ENCODE results near the gene RAVER1.
"Not testable (repeated sequence)": the region's sequence is repeated elsewhere in the genome, so short reads cannot be mapped to it uniquely, and the experiment has no call there.

RAVER1 gene, protein sequence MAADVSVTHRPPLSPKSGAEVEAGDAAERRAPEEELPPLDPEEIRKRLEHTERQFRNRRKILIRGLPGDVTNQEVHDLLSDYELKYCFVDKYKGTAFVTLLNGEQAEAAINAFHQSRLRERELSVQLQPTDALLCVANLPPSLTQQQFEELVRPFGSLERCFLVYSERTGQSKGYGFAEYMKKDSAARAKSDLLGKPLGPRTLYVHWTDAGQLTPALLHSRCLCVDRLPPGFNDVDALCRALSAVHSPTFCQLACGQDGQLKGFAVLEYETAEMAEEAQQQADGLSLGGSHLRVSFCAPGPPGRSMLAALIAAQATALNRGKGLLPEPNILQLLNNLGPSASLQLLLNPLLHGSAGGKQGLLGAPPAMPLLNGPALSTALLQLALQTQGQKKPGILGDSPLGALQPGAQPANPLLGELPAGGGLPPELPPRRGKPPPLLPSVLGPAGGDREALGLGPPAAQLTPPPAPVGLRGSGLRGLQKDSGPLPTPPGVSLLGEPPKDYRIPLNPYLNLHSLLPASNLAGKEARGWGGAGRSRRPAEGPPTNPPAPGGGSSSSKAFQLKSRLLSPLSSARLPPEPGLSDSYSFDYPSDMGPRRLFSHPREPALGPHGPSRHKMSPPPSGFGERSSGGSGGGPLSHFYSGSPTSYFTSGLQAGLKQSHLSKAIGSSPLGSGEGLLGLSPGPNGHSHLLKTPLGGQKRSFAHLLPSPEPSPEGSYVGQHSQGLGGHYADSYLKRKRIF

DNA sequence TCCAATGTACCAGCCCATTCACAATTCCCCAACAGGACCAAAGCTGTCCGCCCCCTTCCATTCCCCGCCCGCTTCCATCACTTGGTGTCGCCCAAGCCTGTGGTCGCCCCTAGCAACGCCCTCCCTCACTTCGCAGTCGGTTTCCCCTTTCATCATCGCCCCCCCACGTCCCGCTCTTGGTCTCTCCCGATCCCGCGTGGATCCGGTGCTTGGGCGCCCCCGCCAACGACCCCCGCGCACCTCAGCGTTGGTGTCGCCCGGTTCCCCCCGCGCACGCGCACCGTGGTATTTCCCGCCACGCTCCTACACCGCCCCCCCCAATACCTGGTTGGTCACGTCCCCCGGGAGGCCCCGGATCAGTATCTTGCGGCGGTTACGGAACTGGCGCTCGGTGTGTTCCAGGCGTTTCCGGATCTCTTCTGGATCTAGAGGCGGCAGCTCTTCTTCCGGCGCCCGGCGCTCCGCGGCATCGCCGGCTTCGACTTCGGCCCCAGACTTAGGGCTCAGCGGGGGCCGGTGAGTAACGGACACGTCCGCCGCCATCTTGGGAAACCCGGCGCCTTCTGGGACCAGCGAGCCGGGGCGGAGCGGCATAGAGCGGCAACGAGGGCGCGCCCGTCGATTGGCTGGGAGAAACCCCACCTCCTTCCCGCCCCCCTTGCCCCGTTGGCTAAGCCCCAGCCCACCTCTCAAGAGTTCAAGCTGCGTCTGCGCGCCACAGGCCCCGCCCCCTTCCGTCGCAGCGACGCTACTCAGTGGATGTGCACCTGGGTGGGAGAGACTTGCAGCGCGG is at the start of gene RAVER1:
RAVER1 (minus strand) TSS at position 565 of the 793 bp plus-strand sequence; CDS start at position 543, 22 bp downstream.
- Histone ChIP-seq H3K9me3 (ENCODE audit: control insufficient read depth, insufficient read depth, low read depth, low read length) (no peaks in the 10 kb centered on the region), H3K4me3 (ENCODE audit: low read depth, low read length) (peak within 1 kb of the TSS; percentile 84), H3K36me3 (ENCODE audit: control insufficient read depth, insufficient read depth, low read length) (peaks cover 28% of the 10 kb centered on the region), H3K9ac (ENCODE audit: low read length) (peak within 1 kb of the TSS; percentile 95), H3K27ac (ENCODE audit: low read depth, low read length) (peak within 1 kb of the TSS; percentile 84; the same call in 1 of the 2 replicates), H3K27me3 (ENCODE audit: control insufficient read depth, insufficient read depth, low read length) (no peaks in the 10 kb centered on the region), H3K4me1 (ENCODE audit: control insufficient read depth, insufficient read depth, low read length) (peaks cover 17% of the 10 kb centered on the region; the same call in 1 of the 2 replicates)

DNA sequence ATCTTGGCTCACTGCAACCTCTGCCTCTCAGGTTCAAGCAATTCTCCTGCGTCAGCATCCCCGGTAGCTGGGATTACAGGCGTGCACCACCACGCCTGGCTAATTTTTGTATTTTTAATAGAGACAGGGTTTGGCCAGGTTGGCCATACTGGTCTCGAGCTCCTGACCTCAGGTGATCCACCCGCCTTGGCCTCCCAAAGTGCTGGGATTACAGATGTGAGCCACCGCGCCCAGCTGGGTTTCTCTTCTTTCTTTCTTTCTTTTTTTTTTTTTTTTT is 49.8 kb upstream of the RAVER1 start:
- not testable (repeated sequence) for H3K4me3 ChIP-seq (ENCODE audit: low read depth, low read length); H3K36me3 ChIP-seq (ENCODE audit: control insufficient read depth, insufficient read depth, low read length); H3K27me3 ChIP-seq (ENCODE audit: control insufficient read depth, insufficient read depth, low read length); H3K9ac ChIP-seq (ENCODE audit: low read length); H3K27ac ChIP-seq (ENCODE audit: low read depth, low read length); H3K4me1 ChIP-seq (ENCODE audit: control insufficient read depth, insufficient read depth, low read length); H3K9me3 ChIP-seq (ENCODE audit: control insufficient read depth, insufficient read depth, low read depth, low read length)

DNA sequence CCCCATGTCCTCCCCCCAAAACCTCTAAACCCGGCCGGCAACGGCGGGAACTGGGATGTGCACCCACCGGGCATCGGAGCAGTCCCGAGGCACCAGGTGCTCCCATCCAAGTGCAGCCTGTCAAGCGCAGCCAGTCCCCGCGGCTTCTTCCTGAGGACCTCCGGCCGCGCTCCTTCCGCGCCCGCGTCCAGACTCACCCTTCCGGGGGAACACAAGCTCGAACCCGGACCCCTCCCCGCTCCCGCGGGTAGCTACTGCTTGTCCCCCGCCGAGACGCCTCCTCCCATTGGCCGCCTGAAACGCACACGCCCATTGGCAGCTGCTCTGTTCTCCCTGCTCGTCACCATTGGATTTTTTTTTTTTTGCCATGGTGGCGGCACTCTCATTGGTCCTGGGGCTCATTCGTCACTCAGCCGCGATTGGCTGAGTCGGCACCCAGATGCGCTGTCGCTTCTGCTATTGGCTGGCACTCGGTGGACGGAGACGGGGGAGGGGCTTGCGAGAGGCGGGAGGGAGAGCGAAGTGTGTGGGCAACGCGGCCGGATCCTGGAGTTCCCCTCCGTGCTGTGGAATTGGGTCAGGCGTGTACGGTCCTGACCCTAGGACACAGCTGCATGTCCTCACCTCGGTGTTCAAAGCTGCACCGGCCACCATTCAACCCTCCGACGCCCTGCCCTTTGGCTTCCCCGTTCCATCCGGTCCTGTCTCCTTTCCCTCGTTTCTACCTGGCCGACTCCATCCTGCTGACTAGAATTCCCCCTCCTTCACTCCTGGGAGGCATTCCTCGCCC is 47.2 kb upstream of the RAVER1 start, which contains the start of gene TYK2:
TYK2 (minus strand) TSS at position 260 of the 790 bp plus-strand sequence. CDS start 2,166 bp downstream, outside the sequence.
- Histone ChIP-seq H3K4me1 (ENCODE audit: control insufficient read depth, insufficient read depth, low read length) (peaks cover 8% of the 10 kb centered on the region; the same call in 1 of the 2 replicates), H3K9me3 (ENCODE audit: control insufficient read depth, insufficient read depth, low read depth, low read length) (no peaks in the 10 kb centered on the region), H3K9ac (ENCODE audit: low read length) (peak within 1 kb of the TSS; percentile 86), H3K36me3 (ENCODE audit: control insufficient read depth, insufficient read depth, low read length) (peaks cover 13% of the 10 kb centered on the region), H3K27me3 (ENCODE audit: control insufficient read depth, insufficient read depth, low read length) (no peaks in the 10 kb centered on the region), H3K27ac (ENCODE audit: low read depth, low read length) (no peak within 1 kb of the TSS), H3K4me3 (ENCODE audit: low read depth, low read length) (peak within 1 kb of the TSS; percentile 77)

DNA sequence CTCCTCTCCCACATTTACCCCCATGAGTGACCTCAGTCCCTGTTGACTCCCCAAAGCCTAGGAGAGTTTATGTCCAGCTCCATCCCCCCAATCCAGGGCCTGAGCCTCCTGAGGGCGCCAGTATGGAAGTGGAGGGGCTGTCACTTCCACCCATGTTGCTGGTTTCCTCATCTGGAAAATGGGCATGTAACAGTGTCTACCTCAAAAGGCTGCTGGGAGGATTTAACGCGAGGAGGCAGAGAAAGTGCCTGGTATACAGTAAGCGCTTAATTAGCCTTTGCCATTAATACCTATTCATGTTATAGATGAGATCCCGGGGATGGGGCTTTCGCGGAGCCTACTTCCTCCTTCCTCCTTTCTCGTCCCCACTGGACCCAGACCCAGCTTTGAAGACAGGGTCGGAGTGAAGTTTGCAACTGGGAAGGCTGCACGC is 46.6 kb upstream of the RAVER1 start:
- H3K27ac ChIP-seq (ENCODE audit: low read depth, low read length): no peak overlapping the region

DNA sequence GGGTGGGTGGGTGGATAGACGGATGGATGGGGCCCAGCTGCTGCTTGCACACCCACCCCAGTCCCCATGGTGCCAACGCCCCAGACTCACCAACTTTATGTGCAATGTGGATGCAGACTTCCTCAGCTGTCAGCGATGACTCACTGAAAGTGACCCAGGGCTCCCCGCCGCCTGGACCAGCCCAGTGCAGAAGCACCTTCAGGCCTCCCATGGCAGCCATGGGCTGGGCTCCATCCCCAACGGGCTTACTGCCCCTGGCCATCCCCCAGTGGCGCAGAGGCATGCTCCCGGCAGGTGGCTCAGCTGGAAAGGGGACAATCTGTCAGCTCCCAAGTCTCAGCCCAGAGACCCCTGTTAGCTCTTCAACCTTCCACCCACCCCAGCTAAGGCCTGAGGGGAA is 44.8 kb upstream of the RAVER1 start:
- Histone ChIP-seq H3K27me3 (ENCODE audit: control insufficient read depth, insufficient read depth, low read length) (no peaks in the 10 kb centered on the region), H3K36me3 (ENCODE audit: control insufficient read depth, insufficient read depth, low read length) (peaks cover 20% of the 10 kb centered on the region), H3K4me3 (ENCODE audit: low read depth, low read length) (no peak overlapping the region), H3K9ac (ENCODE audit: low read length) (no peak overlapping the region), H3K9me3 (ENCODE audit: control insufficient read depth, insufficient read depth, low read depth, low read length) (no peaks in the 10 kb centered on the region), H3K27ac (ENCODE audit: low read depth, low read length) (no peak overlapping the region), H3K4me1 (ENCODE audit: control insufficient read depth, insufficient read depth, low read length) (peaks cover 8% of the 10 kb centered on the region; the same call in 1 of the 2 replicates)

More for the DNA sequence above, 46.6 kb upstream of the RAVER1 start:
- H3K4me3 ChIP-seq (ENCODE audit: low read depth, low read length): peak overlapping the region; percentile 77
- peaks cover 16% of the 10 kb centered on the region for H3K36me3 ChIP-seq (ENCODE audit: control insufficient read depth, insufficient read depth, low read length)
- no peaks in the 10 kb centered on the region for H3K9me3 ChIP-seq (ENCODE audit: control insufficient read depth, insufficient read depth, low read depth, low read length)
- H3K27me3 ChIP-seq (ENCODE audit: control insufficient read depth, insufficient read depth, low read length): no peaks in the 10 kb centered on the region
- H3K9ac ChIP-seq (ENCODE audit: low read length): peak overlapping the region; percentile 49
- H3K4me1 ChIP-seq (ENCODE audit: control insufficient read depth, insufficient read depth, low read length): peaks cover 8% of the 10 kb centered on the region; the same call in 1 of the 2 replicates

DNA sequence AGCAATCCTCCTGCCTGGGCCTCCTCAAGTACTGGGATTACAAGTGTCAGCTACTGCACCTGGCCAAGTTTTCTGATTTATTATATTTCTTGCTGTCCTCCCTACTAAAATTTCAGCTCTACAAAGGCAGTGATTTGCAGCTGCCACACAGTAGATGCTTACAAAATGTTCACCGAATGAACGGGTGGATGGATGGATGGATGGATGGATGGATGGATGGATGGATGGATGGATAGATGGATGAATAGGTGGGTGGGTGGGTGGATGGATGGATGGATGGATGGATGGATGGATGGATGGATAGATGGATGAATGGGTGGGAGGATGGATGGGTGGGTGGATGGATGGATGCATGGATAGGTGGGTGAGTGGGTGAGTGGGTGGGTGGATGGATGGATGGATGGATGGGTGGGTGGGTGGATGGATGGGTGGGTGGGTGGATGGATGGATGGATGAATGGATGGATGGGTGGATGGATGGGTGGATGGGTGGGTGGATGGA is 43.9 kb upstream of the RAVER1 start:
- H3K4me1 ChIP-seq (ENCODE audit: control insufficient read depth, insufficient read depth, low read length); H3K27me3 ChIP-seq (ENCODE audit: control insufficient read depth, insufficient read depth, low read length); H3K9ac ChIP-seq (ENCODE audit: low read length); H3K27ac ChIP-seq (ENCODE audit: low read depth, low read length); H3K9me3 ChIP-seq (ENCODE audit: control insufficient read depth, insufficient read depth, low read depth, low read length); H3K4me3 ChIP-seq (ENCODE audit: low read depth, low read length): not testable (repeated sequence)
- H3K36me3 ChIP-seq (ENCODE audit: control insufficient read depth, insufficient read depth, low read length): peaks cover 20% of the 10 kb centered on the region

DNA sequence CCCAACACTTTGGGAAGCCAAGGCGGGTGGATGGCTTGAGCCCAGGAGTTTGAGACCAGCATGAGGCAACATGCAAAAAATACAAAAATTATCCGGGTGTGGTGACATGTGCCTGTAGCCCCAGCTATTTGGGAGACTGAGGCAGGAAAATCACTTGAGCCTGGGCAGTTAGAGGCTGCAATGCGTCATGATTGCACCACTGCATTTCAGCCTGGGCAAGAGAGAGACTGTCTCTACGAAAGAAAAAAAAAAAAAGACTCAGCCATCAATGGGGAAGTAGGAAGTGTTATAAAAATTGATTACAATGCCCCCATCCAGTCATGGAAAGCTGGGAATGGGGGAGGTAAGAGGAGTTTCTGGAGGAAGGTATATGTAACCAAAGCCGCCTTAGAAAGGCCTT is 41.6 kb upstream of the RAVER1 start:
- Histone ChIP-seq H3K4me3 (ENCODE audit: low read depth, low read length) (no peak overlapping the region), H3K4me1 (ENCODE audit: control insufficient read depth, insufficient read depth, low read length) (0 out of 2 replicates have a peak, but pooled peaks cover 5% of the 10 kb centered on the region), H3K27ac (ENCODE audit: low read depth, low read length) (no peak overlapping the region), H3K9me3 (ENCODE audit: control insufficient read depth, insufficient read depth, low read depth, low read length) (no peaks in the 10 kb centered on the region), H3K9ac (ENCODE audit: low read length) (no peak overlapping the region), H3K36me3 (ENCODE audit: control insufficient read depth, insufficient read depth, low read length) (peaks cover 23% of the 10 kb centered on the region), H3K27me3 (ENCODE audit: control insufficient read depth, insufficient read depth, low read length) (no peaks in the 10 kb centered on the region)

DNA sequence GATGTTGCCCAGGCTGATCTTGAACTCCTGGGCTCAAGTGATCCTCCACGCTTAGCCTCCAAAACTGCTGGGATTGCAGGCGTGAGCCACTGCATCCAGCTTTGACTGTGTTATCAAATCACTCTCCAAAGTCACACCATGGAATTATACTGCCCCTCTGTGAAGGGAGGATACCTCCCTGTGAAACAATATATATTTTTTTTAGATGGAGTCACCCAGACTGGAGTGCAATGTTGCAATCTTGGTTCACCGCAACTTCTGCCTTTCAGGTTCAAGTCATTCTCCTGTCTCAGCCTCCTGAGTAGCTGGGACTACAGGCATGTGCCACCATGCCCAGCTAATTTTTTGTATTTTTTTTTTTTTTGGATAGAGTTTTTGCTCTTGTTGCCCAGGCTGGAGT is 39.4 kb upstream of the RAVER1 start:
- H3K36me3 ChIP-seq (ENCODE audit: control insufficient read depth, insufficient read depth, low read length): peaks cover 24% of the 10 kb centered on the region
- no peak overlapping the region for H3K27ac ChIP-seq (ENCODE audit: low read depth, low read length)
- H3K9me3 ChIP-seq (ENCODE audit: control insufficient read depth, insufficient read depth, low read depth, low read length): no peaks in the 10 kb centered on the region
- H3K4me1 ChIP-seq (ENCODE audit: control insufficient read depth, insufficient read depth, low read length): no peaks in the 10 kb centered on the region
- no peak overlapping the region for H3K4me3 ChIP-seq (ENCODE audit: low read depth, low read length)
- no peak overlapping the region for H3K9ac ChIP-seq (ENCODE audit: low read length)
- H3K27me3 ChIP-seq (ENCODE audit: control insufficient read depth, insufficient read depth, low read length): no peaks in the 10 kb centered on the region

DNA sequence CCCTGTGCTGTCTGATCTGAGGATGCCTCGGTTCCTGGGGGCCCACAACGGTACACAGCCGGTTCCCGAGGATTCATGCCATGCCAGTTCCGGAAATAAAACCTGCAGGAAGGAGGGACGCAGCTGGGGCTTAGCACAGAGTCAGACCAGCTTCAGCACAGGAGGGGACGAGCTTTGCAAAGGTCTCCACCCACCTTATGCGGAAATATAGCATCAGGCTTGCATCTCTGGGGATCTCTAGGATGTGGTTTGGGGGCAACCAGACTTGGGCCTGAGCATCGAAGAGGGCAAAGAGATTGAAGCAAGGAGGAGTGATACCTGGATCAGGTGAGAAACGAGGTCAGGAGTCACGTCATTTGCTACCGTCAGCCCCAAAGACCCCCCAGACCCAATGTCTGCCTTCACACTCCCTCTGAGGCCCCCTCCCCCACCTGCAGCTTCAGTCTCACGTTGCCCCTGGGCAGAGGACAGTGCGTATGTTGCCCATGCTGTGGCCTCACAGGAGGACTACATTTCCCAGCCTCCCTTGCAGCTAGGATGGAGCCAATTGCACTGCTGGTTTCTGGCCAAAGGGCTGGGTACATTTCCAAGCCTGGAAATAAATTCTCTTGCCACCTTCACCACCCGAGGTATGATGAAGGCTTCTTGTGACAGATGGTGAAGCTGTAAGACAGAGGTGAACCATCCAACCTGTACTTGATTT is 34.9 kb upstream of the RAVER1 start:
- no peak overlapping the region for H3K9ac ChIP-seq (ENCODE audit: low read length)
- H3K36me3 ChIP-seq (ENCODE audit: control insufficient read depth, insufficient read depth, low read length): peaks cover 46% of the 10 kb centered on the region
- no peak overlapping the region for H3K4me3 ChIP-seq (ENCODE audit: low read depth, low read length)

More for the DNA sequence above, 34.9 kb upstream of the RAVER1 start:
- no peaks in the 10 kb centered on the region for H3K4me1 ChIP-seq (ENCODE audit: control insufficient read depth, insufficient read depth, low read length)
- no peaks in the 10 kb centered on the region for H3K27me3 ChIP-seq (ENCODE audit: control insufficient read depth, insufficient read depth, low read length)
- no peak overlapping the region for H3K27ac ChIP-seq (ENCODE audit: low read depth, low read length)
- no peaks in the 10 kb centered on the region for H3K9me3 ChIP-seq (ENCODE audit: control insufficient read depth, insufficient read depth, low read depth, low read length)
